Measurements from ENCODE around the gene PSD2.

PSD2 gene

GRCh38 chr5:139893873-139894272 is 98.3 kb downstream of the PSD2 start:
- in situ Hi-C loops (cut with HindIII; ENCODE audit: low sequenced_read_pairs) = no loop called here
